Natural killer cell treated with Interleukin-12 subunit alpha and Interleukin-12 subunit beta and Interleukin-15 and Interleukin-18, amount 100 ng/mL, for 72 hours (primary cell): ENCODE data around the gene NDUFB2. TPM values are rescaled to one million over a fixed set of nuclear protein-coding genes. Genes with fewer than 3 reads are reported as not detected.
A peak's percentile ranks its signal among the peaks of the same experiment; 100 is the strongest.

Experiments
- ATAC-seq, 2 donors: fragments of 150-1000 bp; cut with Tn5 transposase in 1 of 2; sonication (Bioruptor Pico), chemical (Tn5 transposase) in 1 of 2; 2 replicates each; pipeline ENCODE4 v1.10.0; 2021
- DNase-seq: peaks from one replicate; pipeline ENCODE4 v3.0.0; 2022; ENCODE audit warnings: low spot score
- H3K27ac Mint-ChIP-seq, 2 donors: 1 replicate in 1 of 2; 2 replicates in 1 of 2; pipeline ENCODE4 v1.8.0; 2022; ENCODE audit warnings: mixed read lengths in 2 of 2, mild to moderate bottlenecking in 1 of 2, moderate library complexity in 1 of 2
- H3K27me3 Mint-ChIP-seq, 2 donors: 1 replicate in 1 of 2; 2 replicates in 1 of 2; pipeline ENCODE4 v1.8.0; 2022; ENCODE audit warnings: mixed read lengths in 2 of 2
- H3K36me3 Mint-ChIP-seq: one replicate; pipeline ENCODE4 v1.8.0; 2022; ENCODE audit warnings: mixed read lengths
- H3K4me1 Mint-ChIP-seq, 2 donors: 1 replicate in 1 of 2; 2 replicates in 1 of 2; pipeline ENCODE4 v1.8.0; 2022; ENCODE audit warnings: low read depth in 2 of 2, mixed read lengths in 2 of 2, mild to moderate bottlenecking in 1 of 2
- H3K4me3 Mint-ChIP-seq: one replicate; pipeline ENCODE4 v1.8.0; 2022; ENCODE audit warnings: mixed read lengths
- H3K9me3 Mint-ChIP-seq: 2 replicates; pipeline ENCODE4 v1.8.0; 2022; ENCODE audit warnings: mixed read lengths
- total RNA-seq, 2 donors: library from RNA; stranded (reverse); gene quantifications; one replicate each; pipeline ENCODE4 v1.2.3, GENCODE V29; 2022

Gene NDUFB2
- total RNA-seq = 100 to 1,000 TPM; 169 to 222 TPM

DNA sequence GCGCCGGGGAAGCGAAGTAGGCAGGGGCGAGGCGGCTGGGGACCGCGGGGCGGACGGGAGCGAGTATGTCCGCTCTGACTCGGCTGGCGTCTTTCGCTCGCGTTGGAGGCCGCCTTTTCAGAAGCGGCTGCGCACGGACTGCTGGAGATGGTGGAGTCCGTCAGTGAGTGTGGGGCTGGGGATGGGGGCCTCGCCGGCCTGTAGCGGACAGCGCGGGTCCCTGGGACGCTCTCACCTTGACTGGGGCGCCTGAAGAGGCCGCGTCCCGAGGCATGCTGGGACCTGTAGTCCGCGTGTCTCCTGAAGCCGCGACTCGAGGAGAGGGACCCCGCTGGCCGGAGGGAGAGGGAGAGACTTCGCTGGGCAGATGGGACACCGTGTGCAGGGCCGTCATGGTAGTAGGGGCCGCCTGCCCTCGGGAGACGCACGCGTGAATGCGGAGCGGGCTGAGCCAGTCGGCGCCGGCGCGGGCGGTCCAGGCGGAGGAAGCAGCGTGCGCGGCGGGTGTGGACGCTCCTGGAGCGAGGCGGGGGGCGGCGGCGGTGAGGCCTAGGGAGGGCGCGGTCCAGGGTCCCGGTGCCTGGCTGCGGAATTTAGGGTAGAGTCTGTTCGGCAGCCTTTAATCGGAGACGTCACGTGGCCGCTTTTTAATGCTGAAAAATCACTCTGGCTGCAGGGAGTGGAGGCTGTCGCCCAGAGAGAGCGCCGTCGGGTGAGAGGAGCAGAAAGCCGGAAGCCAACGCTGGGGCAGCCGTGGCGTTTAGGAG lies at the start of gene NDUFB2:
Gene NDUFB2, plus strand, starts transcription at position 29 of the 767 bp plus-strand sequence. Its CDS starts 37 bp downstream, at position 66.
- peak within 1 kb of the TSS; percentile 95 for H3K4me3 Mint-ChIP-seq
- H3K27me3 Mint-ChIP-seq = no peaks in the 10 kb centered on the region
- H3K36me3 Mint-ChIP-seq = no peaks in the 10 kb centered on the region
- H3K27ac Mint-ChIP-seq = peak within 1 kb of the TSS; percentile 92 to 94
- peaks cover 47 to 48% of the 10 kb centered on the region in 2 donors for H3K4me1 Mint-ChIP-seq
- DNase-seq (peak; percentile 83), ATAC-seq (peak; percentile 93 to 95)
- no peaks in the 10 kb centered on the region for H3K9me3 Mint-ChIP-seq

DNA sequence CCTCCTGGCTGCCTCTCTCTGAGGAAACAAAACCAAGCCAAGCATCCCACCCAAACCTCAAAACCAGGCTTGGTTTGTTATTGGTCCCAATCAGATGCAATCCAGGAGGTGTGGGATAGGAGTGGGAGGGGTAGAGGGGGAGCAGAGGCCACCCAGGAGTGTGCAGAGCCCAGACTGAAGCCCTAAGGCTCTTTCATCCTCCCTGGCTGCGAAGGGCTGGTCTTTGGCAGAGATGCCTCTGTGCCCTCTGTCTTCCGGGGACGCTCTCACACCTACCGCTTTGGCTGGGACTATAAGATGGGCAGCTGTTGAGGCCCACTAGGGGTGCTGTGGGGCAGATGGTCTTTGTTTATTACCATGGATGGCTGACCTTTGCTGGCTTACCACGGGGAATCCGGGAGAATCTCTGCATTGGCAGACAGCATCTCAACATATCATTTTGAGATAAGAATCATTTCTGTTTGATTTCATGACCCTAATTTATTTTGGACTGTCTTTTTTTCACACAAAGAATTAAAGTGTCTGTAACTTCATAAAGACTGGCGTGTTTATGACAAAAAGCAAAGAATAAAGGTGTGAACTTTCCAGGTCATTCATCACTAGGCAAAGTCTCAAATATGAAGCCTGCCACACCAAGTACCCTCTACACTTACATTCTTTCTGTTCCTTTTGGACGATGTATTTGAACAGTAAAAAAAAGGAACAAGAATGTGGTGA lies 49.4 kb upstream of the NDUFB2 start:
- DNase-seq (peak; percentile 69), ATAC-seq (peak; percentile 78 to 80)
- H3K27ac Mint-ChIP-seq = no peak overlapping the region
- peaks cover 11 to 14% of the 10 kb centered on the region in 2 donors for H3K27me3 Mint-ChIP-seq
- H3K4me3 Mint-ChIP-seq = no peak overlapping the region
- H3K4me1 Mint-ChIP-seq = peaks cover 0 to 8% of the 10 kb centered on the region in 2 donors
- no peaks in the 10 kb centered on the region for H3K9me3 Mint-ChIP-seq
- no peaks in the 10 kb centered on the region for H3K36me3 Mint-ChIP-seq

DNA sequence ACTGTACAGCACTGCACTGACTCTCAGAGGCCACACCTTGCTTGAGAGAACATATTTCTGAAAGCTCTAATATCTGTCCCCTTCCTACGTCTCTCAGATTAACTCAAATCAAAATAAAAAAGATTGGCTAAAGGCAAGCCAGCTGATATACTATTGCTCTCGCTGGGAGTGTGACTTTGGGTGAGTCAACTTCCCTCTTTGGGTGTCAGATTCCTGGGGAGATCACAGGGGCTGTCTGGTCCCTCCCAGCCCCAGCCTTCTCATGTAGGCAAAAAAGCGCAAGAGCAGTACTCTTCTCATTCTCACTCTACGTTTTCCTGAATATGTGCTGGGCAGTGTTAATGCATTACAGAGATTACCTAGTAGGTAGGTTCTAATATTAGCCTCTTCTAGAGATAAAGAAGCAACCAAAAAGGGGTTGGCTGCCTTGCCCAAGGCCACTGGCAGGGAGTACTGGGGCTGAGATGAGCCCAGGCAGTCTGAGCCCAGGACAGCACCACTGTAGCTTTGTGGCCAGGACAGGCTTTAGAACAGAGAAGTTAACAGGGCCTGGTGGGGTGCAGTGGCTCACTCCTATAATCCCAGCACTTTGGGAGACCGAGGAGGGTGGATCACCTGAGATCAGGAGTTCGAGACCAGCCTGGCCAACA lies 46.8 kb upstream of the NDUFB2 start:
- no peak for ATAC-seq
- no peak for DNase-seq
- peaks cover 9 to 17% of the 10 kb centered on the region in 2 donors for H3K4me1 Mint-ChIP-seq
- peaks cover 3 to 11% of the 10 kb centered on the region in 2 donors for H3K27me3 Mint-ChIP-seq
- H3K4me3 Mint-ChIP-seq = no peak overlapping the region
- no peaks in the 10 kb centered on the region for H3K36me3 Mint-ChIP-seq
- no peak overlapping the region for H3K27ac Mint-ChIP-seq
- H3K9me3 Mint-ChIP-seq = no peaks in the 10 kb centered on the region

DNA sequence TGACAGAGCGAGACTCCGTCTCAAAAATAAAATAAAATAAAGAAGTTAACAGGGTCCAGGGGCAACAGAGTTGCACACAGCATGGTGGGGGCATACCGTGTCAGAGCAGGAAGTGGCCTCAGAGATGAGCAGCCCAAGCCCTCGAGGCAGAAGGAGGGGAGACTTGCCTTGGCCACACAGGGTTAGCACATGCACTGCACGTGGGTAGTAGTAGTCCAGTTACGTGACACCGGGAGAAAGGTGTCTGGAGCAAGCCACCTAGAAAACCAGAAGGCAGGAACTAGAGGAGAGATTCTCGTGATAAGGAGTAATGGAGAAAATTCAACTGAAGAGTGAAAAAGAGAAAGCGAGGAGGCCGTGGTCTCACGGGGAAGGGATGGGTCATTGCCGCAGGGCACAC lies 46.1 kb upstream of the NDUFB2 start:
- no peak overlapping the region for H3K4me3 Mint-ChIP-seq
- no peaks in the 10 kb centered on the region for H3K36me3 Mint-ChIP-seq
- no peak for ATAC-seq
- H3K4me1 Mint-ChIP-seq = peaks cover 13 to 19% of the 10 kb centered on the region in 2 donors
- H3K27ac Mint-ChIP-seq = no peak overlapping the region
- no peaks in the 10 kb centered on the region for H3K9me3 Mint-ChIP-seq
- H3K27me3 Mint-ChIP-seq = peaks cover 2 to 11% of the 10 kb centered on the region in 2 donors
- DNase-seq = no peak

DNA sequence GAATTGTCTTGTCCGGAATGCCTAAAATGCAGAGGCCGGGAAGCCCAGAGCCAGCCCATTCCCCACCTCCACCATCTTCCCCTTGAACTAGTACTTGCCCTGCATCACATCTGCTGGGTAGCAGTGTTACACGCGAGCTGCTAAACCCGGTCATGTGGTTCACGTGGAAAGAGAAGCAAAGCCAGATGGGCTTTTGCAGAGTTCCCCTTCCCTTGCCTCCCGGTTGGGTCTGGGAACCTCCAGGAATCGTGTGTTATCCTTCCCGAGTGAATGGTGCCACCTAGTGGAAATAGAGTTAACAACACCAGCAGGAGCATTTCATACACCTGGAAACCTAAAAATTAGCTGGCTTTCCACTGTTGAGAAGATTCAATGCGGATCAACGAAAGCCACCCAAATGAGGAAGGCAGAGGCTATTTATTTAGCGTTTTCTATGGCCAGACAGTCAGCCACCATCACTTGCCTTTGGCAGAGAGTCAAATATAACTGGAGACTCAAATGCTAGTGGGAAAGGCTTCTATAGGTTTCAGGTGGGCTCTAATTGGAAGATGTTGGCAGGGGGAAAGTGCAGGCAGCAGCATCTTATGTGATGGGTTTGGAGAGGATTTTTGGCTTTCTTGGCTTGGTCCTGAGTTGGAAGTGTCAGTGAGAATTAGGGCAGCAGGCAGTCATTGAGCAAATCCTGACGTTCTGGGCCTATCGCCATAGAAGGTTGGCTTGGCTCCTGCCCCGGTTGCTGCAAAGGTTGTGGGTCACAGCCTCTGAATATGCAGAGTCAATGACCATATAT lies 43.0 kb upstream of the NDUFB2 start:
- DNase-seq = peak; percentile 60
- Mint-ChIP-seq H3K27me3 (peaks cover 6 to 18% of the 10 kb centered on the region in 2 donors), H3K27ac (peak overlapping the region in 1 of 2 donors; percentile 22), H3K4me1 (peaks cover 26 to 30% of the 10 kb centered on the region in 2 donors), H3K9me3 (no peaks in the 10 kb centered on the region), H3K4me3 (no peak overlapping the region), H3K36me3 (no peaks in the 10 kb centered on the region)
- ATAC-seq = no peak

- Mint-ChIP-seq H3K27ac (no peak overlapping the region), H3K4me1 (peaks cover 26 to 30% of the 10 kb centered on the region in 2 donors), H3K4me3 (no peak overlapping the region), H3K27me3 (peaks cover 6 to 18% of the 10 kb centered on the region in 2 donors), H3K9me3 (no peaks in the 10 kb centered on the region), H3K36me3 (no peaks in the 10 kb centered on the region)
- DNase-seq = no peak
- ATAC-seq = no peak
Observed at GRCh38 chr7:140654109-140654387, 42.5 kb upstream of the NDUFB2 start.

DNA sequence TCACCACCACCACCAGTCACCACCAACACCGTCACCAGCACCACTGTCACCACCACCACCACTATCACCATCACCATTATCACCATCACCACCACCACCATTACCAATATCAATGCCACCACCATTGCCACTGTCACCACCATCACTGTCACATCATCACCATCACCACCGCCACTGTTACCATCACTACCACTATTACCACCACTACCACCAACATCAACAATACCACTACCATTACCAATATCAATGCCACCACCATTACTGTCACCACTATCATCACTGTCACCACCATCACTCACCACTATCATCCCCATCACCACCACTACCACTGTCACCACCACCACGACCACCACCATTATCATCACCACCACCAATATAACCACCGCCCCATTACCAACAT lies 41.8 kb upstream of the NDUFB2 start:
- H3K4me1 Mint-ChIP-seq = peaks cover 26 to 30% of the 10 kb centered on the region in 2 donors
- ATAC-seq (no peak), DNase-seq (no peak)
- H3K9me3 Mint-ChIP-seq = no peaks in the 10 kb centered on the region
- H3K27ac Mint-ChIP-seq = peak overlapping the region in 1 of 2 donors; percentile 17
- no peaks in the 10 kb centered on the region for H3K36me3 Mint-ChIP-seq
- peak overlapping the region; percentile 12 for H3K4me3 Mint-ChIP-seq
- H3K27me3 Mint-ChIP-seq = peaks cover 6 to 13% of the 10 kb centered on the region in 2 donors

- Mint-ChIP-seq H3K27me3 (peaks cover 6 to 20% of the 10 kb centered on the region in 2 donors), H3K27ac (peak overlapping the region in 1 of 2 donors; percentile 52), H3K36me3 (no peaks in the 10 kb centered on the region), H3K9me3 (no peaks in the 10 kb centered on the region), H3K4me1 (peaks cover 26 to 30% of the 10 kb centered on the region in 2 donors), H3K4me3 (peak overlapping the region; percentile 61)
- ATAC-seq (no peak), DNase-seq (peak; percentile 18)
Observed at GRCh38 chr7:140655511-140656408, 40.7 kb upstream of the NDUFB2 start.

DNA sequence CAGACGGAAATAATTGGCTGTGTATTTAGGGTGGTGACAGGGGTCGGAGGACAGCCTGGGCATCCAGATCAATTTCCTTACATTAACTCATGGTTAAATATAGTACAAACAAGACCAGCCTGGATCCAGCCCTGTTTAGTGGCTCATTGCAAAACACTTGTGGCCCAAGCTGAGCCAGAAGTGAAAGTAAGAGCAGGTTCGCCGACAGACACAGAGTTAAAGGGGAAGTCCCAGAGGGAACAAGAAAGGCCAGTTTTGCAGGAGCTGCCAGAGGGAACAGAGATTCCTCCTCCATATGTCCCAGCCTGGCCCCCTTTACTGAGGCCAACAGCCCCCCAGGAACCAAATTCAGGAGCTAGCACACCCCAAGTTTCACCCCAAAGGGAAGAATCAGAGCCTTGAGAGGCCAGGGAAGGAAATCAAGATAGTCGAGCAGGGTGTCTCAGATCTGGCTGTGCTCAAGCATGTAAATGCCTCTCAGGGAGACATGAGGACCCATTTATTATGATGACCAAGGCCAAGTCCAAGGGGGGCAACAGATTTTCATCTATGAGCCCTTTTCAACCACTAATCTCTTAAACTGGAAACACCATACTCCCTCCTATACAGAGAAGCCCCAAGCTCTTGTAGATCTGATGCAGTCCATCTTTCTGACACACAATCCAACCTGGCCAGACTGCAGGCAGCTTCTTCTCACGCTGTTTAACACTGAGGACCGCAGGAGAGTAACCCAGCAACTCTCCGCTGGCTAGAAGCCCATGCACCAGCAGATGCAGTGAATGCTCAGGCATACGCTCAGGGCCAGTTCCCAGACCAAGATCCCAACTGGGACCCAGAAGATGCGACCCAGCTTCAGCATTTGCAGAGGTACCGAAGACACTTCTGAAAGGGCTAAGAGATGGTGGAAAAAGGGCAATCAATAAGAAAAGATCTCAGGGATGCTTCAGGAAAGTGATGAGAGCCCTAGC lies 39.7 kb upstream of the NDUFB2 start:
- ATAC-seq (peak; percentile 84 to 93), DNase-seq (peak; percentile 73)
- Mint-ChIP-seq H3K9me3 (no peaks in the 10 kb centered on the region), H3K4me3 (peak overlapping the region; percentile 61), H3K36me3 (no peaks in the 10 kb centered on the region), H3K27ac (no peak overlapping the region), H3K4me1 (peaks cover 26 to 30% of the 10 kb centered on the region in 2 donors), H3K27me3 (peaks cover 6 to 22% of the 10 kb centered on the region in 2 donors)

GRCh38 chr7:140657891-140658290 lies 38.6 kb upstream of the NDUFB2 start:
- no peaks in the 10 kb centered on the region for H3K9me3 Mint-ChIP-seq
- ATAC-seq = no peak
- no peaks in the 10 kb centered on the region for H3K36me3 Mint-ChIP-seq

GRCh38 chr7:140659856-140660255 lies 36.7 kb upstream of the NDUFB2 start:
- Mint-ChIP-seq H3K4me3 (no peak overlapping the region), H3K9me3 (no peaks in the 10 kb centered on the region), H3K36me3 (no peaks in the 10 kb centered on the region), H3K27ac (no peak overlapping the region), H3K4me1 (peaks cover 16 to 19% of the 10 kb centered on the region in 2 donors), H3K27me3 (peaks cover 6 to 17% of the 10 kb centered on the region in 2 donors)
- peak; percentile 5 for DNase-seq
- no peak for ATAC-seq

More at GRCh38 chr7:140657891-140658290, 38.6 kb upstream of the NDUFB2 start:
- H3K4me3 Mint-ChIP-seq = no peak overlapping the region
- peaks cover 26 to 30% of the 10 kb centered on the region in 2 donors for H3K4me1 Mint-ChIP-seq
- peak; percentile 15 for DNase-seq
- peaks cover 6 to 22% of the 10 kb centered on the region in 2 donors for H3K27me3 Mint-ChIP-seq
- no peak overlapping the region for H3K27ac Mint-ChIP-seq
